Inflammatory macrophage treated with lipopolysaccharide for 1 hour (primary cell): ENCODE data around the gene ANKRD31.
"Not testable (repeated sequence)": the region's sequence is repeated elsewhere in the genome, so short reads cannot be mapped to it uniquely, and the experiment has no call there.

Experiments
- DNase-seq, 2 donors: peaks; one replicate each; pipeline ENCODE4 v3.0.0-alpha.2; 2020 to 2022

ANKRD31 gene

DNA sequence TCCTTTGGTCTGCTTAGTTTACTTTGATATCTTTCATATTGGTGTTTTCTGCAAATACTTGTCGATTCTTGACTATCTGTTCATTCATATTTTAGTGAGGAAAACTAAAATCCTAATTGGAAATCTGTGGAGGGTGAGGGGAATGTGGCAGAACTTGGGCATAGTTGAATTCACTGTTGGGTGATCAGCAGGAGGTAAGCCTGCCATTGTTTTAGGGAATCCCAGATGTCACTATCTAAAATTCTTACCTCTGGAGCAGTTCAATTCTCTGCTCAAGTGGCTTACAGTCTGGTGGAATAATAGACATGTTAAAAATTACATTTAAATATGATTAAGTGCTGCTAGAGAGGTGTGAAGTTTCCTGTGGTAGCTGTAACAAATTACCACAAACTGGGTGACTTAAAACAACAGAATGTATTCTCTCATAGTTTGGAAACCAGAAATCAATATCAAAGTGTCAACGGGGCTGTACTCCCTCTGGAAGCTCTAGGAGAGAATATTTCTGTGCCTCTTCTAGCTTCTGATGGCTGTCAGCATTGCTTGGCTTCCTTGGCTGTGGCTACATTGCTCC lies 94.0 kb downstream of the ANKRD31 start:
- DNase-seq, result no peak

DNA sequence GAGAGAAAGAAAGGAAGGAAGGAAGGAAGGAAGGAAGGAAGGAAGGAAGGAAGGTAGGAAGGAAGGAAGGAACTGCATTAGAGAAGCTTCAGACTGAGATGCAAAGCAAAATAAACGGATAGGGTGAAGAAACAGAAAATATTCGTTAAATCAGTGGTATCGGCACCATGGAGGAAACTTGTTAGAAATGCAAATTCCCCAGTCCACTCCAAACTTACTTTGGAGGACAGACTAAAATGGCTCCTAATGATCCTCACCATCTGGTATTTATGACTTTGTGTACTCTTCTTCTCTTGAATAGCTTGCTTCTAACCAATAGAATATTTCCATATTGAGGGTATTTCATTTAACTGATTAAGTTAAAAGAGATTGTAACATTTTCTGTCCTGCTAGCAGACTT lies 96.4 kb downstream of the ANKRD31 start:
- DNase-seq, result no peak

DNA sequence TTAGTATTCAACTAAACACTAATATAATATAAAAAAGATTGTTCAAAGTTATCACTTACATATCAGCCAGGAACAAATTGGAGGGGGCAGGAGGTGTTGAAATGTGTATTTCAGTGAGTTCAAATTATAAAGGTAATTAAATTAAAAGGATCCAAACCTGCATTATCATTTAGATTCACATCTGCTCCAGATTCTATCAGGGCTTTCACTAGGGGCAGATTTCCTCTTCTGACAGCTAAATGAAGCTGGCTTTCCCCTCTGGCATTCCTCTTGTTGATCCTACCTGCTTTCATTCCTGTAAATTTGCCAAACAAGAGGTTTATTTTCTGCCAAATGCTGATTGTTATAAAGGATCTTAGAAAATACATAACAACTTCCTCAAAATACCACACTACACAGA lies 98.0 kb downstream of the ANKRD31 start:
- DNase-seq, result no peak

DNA sequence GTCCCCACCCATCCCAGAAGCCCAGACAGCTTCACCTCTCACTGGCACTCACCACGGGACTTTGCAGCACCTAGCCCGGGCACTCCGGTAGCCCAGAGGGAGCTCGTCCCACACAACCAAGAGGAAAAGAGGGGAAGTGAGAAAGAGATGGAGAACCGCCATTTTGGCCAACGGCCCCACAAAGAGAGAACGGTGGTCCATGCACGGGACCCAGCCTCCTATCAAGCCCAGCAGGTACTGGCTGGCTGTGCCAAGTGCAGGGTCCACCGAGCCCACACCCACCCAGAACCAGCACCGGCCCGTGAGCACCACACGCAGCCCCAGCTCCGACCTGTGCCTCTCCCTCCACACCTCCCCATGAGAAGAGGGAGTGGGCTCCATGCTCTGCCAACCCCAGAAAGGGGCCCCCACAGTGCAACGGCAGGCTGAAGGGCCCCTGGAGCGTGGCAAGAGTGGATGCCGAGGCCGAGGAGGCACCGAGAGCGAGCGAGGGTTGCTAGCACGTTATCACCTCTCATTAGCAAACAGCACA lies 105.8 kb downstream of the ANKRD31 start:
- DNase-seq, result no peak

DNA sequence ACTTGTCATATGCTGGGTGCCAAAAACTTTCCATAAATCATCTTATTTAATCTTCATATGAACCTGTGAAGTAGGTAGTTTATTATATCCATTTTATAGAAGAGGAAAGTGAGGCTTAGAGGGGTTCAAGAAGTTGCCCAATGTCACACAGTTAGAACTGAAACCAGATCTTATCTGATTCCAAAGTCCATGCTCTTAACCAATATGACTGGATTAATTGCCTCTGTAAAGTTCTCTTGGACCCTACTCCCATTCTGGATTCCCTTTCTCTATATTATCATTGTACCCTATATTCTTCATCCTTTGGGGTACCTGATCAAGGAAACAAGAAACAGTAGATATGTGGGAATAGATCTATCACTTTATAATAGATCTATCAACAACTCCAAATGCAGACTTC lies 119.8 kb downstream of the ANKRD31 start:
- DNase-seq, result no peak

DNA sequence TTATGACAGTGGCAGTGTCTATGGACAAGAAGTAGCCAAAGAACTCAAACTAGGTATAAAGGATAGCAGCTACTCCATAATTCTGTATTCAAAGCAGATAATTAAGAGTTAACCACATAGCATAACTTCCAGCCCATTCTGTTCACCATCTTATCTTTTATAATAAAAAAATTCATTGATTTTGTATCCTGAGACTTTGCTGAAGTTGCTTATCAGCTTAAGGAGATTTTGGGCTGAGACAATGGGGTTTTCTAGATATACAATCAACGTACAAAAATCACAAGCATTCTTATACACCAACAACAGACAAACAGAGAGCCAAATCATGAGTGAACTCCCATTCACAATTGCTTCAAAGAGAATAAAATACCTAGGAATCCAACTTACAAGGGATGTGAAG lies 122.4 kb downstream of the ANKRD31 start:
- DNase-seq, result not testable (repeated sequence)

DNA sequence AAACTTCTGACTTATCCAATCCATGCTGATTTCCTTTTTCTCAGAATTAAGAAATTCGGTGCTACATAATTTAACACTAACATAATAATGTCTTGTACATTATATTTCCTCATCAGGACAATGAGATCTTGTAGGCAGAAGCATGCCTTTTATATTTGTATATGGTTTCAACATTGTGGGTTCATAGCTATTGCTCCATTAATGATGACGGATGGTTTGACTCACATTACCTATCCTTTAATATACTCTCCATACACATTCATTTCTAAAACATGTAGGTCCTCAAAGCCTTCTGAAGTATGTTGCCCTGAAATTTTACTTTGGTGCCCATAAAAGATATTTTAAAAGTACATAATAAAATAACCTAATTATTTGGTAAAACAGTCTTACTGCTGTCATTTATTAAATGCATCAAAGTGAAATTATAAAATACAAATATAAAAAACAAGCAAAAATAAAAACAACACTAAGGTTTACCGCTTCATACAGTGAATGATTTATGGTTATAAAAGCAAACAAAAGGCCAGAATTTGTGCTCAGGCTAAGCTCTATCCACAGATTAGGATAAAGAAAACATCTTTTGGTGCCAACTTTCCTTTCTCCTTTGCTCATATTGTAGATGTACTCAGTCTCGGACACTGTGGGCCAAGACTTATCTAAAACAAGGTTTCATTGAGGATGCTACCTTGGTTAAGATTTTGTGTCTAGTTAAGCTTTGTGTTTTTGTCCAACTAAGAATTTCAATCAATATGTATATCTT lies 123.1 kb downstream of the ANKRD31 start:
- no peak for DNase-seq

DNA sequence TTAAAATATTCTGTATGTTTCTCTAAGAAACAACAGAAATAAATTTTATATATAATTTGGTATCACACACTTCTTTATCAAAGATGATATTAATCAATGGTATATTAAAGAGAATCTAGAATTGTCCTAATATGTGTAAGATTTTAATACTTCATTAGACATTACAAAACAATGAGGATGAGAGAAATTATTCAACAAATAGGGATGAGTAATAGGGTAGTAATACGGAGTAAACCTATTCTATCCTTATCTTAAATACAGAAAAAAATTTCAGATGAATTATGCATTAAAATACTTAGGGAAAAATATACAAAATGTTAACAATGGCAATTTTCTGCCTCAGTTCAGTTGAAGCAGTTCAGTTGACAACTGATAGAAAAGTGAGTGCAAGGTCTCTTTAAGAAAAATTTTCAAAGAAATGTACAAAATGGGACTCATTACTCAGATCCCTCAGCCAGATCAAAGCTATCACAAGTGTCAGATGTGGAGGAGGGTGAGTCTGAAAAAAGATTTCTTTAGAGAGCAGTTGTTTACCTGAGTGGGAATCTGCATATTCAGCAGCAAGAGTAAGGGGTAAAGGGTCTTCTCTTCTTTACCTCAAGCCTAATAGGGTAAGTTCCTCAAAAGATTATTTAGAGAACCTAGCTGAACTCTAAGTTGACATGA lies 127.6 kb downstream of the ANKRD31 start:
- no peak for DNase-seq

DNA sequence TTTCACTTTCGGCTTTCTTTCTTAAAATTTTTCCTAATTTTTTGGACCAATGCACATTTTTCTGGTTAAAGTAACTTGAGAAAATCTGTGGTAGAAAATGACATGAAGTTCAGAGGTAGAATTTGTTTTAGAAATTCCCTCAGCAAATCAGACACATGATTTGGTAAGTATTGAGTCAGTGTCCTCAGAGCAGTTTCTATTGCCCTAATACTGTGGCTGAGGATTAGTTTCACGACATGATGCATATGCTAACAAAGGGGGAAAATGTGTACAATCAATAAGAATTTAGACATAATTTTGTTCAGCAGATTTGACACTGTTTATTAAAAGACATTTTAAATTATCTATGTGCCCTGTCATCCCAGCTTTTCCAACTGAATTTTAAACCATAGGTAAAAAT lies 128.2 kb downstream of the ANKRD31 start:
- no peak for DNase-seq

DNA sequence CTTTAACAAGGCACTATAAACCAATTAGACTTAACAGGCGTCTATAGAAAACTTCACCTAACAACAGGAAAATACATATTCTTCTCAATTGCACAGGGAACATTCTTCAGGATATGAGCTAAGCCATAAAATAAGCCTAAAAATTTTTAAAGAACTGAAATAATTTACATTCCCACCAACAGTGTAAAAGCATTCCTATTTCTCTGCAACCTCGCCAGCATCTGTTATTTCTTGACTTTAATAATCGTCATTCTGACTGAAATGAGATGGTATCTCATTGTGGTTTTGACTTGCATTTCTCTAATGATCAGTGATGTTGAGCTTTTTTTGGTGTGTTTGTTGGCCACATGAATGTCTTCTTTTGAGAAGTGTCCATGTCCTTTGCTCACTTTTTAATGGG lies 140.7 kb downstream of the ANKRD31 start:
- DNase-seq, result not testable (repeated sequence)

DNA sequence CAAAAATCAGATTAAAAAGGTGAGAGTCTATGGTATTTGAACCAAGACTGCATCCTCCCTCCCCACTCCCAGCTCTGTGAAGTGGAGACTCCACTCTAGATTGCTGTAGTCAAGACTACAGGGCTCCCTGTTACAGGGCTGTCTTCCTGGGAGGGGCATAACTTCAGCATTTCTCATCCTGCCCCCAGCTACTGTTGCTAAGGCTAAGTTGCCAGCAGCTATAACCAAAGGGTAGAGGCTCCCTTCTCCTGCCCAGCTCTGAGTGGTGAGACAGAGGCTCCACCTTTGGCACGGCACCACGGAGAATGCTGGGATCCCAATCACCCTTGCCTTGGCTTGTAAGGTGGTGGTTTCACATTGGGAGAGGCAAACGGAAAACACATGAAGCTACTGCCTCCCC lies 145.1 kb downstream of the ANKRD31 start:
- DNase-seq, result no peak

DNA sequence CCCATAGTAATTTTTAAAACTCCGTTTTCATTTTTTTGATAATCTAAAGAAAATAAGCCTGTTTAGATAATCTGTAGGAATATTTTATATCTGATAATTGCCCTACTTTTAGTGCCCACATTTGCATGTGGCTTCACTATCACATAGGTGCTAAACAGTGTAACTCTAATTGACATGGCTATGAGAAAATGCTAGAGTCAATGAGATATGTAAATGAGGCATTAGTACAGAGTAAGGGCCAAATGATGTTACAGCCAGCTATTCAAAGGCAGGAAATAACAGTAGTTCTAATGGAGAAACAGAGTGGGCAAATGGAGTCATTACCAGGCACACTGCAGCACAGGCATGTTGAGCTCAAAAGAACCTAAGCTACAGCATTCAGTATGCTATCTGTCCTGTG lies 147.0 kb downstream of the ANKRD31 start:
- no peak for DNase-seq

DNA sequence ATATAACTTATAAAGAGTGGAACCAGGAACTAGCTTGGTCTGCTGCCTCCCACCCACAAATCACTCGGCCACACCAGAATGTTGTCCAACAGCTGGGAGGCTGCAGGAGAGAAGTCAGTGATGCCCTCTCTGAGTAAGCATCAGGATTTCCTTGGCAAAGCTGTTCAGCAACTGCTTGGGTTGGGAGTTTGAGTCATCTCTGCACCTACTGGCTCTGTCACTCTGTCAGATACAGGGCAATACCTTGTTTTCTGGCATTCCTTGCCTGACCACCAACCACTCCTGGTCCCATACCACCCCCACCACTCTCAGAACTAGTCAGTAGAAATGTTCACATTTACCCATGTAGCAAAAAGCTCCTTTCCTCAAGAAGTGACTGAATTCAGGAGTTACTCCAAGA lies 147.5 kb downstream of the ANKRD31 start:
- DNase-seq, result peak in 1 of 2 donors; percentile 11

DNA sequence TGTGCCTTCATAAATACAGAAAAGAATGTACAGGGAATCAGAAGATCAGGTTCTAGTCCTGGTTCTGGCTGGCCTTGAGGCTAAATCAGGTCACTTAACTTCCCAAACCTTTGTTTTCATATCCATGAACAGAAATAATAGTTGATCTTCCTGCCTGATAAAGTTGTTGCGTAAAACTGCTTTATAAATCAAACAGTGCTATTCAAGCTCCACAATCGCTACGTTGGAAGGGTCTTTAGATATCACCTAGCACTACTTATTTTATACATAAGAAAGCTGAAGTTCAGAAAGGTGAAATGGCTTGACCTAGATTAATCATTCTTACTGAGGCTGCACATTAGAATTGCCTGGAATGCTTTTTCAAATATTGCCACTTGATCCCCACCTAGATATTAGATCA lies 148.0 kb downstream of the ANKRD31 start:
- DNase-seq, result no peak

DNA sequence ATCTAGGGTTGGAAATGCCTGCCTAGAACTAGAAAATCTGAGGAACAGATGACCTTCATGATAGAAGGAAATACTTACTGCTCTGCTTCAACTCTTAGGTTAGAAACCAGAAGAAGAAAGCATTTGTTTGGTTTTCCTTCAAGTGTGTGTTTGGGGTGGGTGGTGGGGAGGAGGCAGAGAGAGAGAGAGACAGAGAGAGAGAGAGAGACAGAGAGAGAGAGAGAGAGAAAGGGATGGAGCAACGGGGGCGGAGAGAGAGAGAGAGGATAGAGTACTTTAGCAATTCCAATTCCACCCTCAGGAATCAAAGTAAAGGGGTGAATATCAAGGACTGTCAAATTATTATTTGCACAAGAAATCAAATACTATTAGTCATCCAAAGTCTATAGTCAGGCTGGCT lies 155.2 kb downstream of the ANKRD31 start:
- no peak for DNase-seq

DNA sequence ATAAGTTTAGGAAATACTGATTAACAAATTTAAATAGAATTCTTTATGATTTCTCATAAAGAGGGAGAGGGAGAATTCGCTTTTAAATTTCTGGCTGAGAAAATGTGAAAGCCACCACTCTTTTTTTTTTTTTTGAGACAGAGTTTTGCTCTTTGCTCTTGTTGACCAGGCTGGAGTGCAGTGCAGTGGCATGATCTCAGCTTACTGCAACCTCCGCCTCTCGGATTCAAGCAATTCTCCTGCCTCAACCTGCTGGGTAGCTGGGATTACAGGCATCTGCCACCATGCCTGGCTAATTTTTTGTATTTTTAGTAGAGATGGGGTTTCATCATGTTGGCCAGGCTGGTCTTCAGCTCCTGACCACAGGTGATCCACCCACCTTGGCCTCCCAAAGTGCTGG lies 157.3 kb downstream of the ANKRD31 start:
- DNase-seq, result not testable (repeated sequence)

DNA sequence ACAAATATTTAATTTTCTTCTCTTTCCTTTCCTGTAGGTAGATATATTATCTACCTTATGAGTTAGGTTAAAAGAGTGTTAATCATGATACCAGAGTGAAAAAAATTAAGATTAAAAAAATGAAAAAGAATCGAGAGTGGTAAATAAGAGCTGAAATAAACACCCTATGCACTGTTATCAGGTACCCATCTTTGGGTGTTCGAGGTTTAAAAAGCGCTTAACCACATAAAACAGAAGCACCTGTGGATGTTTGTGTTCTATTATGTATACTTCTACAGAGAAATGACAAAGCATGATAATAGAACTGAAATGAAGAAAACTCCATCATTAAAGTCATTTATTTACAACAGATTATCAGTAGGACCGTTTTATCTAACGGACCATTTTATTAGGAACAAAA lies 158.7 kb downstream of the ANKRD31 start:
- DNase-seq, result no peak

DNA sequence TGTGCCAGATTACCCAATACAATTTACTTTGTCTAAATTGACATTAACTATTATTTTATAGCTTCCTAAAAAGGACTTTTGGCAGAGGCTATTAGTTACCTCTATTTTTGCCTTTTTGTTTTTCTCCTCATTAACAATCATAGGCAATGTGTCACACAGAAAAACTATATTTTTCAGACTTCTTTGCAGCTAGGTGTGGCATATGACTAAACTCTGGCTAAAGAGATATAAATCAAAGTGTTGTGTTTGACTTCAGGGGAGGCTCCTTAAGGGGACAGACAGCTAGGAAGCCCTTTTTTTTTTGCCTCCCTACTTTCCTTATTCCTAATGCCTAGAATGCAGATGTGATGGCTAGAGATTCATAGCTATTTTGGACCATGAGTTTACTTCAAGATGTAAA lies 164.6 kb downstream of the ANKRD31 start:
- no peak for DNase-seq

DNA sequence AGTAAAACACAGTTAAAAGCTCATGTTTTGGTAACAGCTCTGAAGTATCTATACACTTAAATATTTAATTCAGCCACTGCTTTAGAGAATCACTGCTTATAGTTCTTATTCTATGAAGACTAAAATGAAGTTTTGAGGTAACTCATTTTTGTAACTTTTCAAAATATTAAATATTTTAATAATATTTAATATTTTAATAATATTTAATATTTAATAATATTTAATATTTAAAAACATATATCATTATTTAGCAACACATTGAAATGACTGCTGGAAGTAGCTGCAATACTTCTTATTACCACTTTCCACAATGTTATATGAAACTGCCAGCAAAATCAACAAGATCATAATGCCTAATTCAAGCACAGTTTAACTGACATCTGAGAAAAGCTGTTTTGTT lies 165.6 kb downstream of the ANKRD31 start:
- DNase-seq, result no peak

DNA sequence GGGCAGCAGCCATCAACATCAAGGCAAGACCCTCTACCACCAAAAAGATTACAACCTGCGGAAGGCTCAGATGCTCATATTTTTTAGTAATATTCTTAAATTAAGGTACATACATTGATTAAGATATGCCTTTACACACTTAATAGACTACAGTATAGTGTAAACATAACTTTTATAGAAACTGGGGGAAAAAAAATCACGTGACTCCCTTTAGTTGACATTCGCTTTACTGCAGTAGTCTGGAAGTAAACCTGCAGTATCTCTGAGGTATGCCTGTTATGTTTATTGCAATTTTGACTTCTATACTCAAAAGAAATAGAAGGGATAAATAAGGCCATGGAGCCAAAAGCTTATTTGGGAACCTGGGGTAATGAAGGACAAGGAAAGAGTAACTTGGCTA lies 169.2 kb downstream of the ANKRD31 start:
- DNase-seq, result no peak

DNA sequence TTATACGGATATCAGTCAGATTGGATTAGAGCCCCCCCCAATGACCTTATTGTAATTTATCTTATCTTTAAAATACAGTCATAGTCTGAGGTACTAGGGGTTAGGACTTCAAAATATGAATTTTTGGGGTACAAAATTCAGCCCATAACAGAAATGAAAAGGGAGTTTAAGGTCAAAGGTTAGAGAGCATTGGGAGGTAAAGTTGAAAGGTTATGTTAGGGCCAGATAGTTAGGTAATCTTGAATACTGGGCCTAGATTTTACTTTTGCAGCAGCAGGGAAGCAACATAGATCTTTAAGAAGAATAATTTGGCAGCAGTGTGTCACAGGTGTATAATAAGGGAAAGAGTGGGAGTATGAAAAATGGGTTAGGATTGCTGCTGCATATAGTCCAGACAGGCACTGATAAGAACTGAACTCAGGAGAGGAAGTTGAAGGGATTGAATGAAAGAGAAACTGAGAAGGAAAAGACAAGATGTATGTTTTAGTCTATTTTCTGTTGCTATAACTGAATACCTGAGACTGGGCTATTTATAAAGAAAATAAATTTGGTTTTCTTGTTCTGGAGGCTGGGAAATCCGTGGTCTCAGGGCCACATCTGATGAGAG lies 173.7 kb downstream of the ANKRD31 start:
- no peak for DNase-seq

DNA sequence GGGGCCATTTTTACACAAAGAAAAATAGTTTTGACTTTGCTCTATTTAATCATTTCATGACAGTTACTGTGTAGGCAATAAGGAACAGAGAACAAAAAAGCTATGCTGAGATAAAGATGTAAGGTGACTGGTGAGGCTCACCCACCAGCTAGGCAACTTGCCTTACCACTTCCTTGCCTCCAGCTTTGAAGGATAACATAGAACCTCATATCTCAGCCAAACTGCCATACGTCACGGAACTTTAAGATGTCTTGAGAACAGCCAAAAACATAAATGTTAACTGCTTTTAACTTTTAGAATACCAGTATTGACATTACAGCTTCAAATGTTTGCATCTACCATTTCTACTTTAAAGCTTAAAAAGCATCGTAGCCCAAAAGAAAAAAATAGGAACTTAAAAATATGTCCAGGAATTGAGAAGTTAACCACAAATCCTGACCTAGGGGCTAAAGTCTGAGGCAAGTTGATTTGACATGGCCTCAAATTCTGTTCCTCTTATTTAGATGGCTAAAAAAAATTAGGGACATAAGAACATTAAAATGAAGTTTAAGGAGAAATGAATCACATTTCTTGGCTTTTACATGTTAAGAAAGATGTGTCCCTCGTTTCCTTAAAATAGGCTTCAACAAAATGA lies 176.6 kb downstream of the ANKRD31 start:
- peak; percentile 7 to 16 for DNase-seq

DNA sequence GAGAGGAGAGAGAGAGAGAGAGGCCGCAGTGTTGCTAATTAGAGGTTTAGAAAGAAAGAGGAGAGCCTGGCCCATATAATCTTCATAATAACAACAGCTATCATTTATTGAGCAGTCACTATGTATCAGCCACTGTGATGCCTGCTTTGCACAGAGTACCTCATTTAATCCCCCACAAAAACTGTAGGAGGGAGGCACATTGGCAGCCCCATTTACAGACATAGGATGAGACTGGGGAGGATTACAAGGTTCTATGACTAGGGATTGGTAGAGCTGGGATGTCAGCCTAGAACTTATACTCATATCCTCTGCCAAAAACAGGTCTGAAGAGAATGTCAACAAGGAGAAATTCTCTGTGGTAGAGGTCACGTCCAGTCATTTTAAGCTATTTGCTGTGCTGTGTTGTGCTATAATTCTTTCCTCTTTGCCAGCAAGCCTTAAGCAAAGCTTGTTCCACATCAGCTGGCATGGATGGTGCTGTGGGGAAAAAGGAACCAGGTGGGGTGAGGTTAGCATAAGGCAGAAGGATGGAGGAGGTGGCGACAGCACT lies 177.6 kb downstream of the ANKRD31 start:
- DNase-seq, result no peak
